Sciatic nerve (tissue), 2 donors: ENCODE measurements around the gene TSPAN5. TPM values are rescaled to one million over a fixed set of nuclear protein-coding genes. Genes with fewer than 3 reads are reported as not detected.
A peak's percentile ranks its signal among the peaks of the same experiment; 100 is the strongest.
"Not testable (repeated sequence)": the region's sequence is repeated elsewhere in the genome, so short reads cannot be mapped to it uniquely, and the experiment has no call there.

ENCODE experiments used
- ATAC-seq: fragments of 200-7000 bp; cut with Tn5 transposase; one replicate; pipeline ENCODE4 v1.9.1; 2020; ENCODE audit warnings: mild to moderate bottlenecking, moderate library complexity
- DNase-seq: peaks from one replicate; pipeline ENCODE4 v3.0.0-alpha.2; 2020; ENCODE audit warnings: low spot score
- intact Hi-C: fragments of 100-400 bp; cut with DNase I; formaldehyde crosslinking; loops from one replicate; pipeline ENCODE4 v1.14.2; 2022
- total RNA-seq: library from RNA; stranded (reverse); fragmentation: NEBNext Ultra II Directional; extraction: Animal tissue kit (Norgen Biotek cat#: 25700); gene quantifications from one replicate; pipeline ENCODE4 v1.2.1, GENCODE V29; 2021
- donor health status: DM: no; HTN: no; CAD: no.
- donor health status: DM: no; HTN: no; CAD: no.

Gene TSPAN5
- total RNA-seq, 1 donor from 2014 or later: 19.1 TPM

DNA sequence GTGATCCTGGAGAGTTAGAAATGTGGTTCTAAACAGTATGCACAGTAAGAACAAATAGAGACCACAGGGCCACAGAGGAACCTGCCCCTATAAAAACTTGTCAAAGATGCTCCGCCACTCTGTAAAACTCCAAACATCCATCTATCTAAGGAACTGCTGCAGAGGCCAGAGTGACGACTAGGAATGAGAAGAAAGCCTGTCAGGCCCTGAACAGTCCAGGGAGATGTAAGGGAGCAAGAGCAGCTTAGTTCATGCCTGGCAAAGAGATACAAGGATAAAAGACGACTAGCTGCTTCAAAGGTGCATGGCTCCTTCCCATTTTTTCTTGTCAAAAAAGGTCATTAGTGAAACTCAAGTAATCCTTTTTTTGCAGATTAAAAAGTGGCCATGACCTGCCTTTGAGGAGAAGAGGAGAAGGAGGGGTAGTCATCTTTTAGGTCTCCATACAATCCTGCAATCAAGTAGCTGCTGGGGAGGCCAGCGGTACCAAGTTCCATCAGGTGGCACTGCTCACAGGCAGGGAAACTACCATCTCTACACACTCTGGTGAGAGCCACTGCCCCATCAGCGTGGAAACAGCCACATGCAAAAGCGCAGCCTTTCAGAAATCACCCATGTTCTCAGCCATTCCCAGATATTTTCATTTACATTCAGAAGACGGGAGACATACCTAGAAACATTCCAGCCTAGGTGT is 162.1 kb downstream of the TSPAN5 start:
- ATAC-seq: no peak
- DNase-seq: no peak
- intact Hi-C loops: no loop called here

DNA sequence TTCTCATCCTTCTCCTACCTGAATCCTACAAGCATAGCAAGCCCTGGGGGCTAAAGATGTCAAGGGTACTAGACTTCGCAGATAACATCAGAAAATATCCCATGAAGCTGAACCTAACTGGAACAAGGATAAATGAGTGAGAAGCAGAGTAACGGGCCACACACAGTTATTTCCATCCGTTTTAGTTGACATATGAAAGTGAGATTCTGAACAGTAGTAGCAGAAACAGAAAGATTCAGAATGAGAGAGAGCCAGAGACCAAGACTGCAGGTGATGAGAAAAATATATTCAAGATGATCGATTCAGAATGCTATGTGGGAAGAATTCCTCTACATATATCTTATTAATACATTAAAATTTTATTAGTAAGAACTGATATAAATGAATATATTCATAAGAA is 165.1 kb downstream of the TSPAN5 start:
- intact Hi-C loops: no loop called here
- ATAC-seq: no peak
- DNase-seq: no peak

DNA sequence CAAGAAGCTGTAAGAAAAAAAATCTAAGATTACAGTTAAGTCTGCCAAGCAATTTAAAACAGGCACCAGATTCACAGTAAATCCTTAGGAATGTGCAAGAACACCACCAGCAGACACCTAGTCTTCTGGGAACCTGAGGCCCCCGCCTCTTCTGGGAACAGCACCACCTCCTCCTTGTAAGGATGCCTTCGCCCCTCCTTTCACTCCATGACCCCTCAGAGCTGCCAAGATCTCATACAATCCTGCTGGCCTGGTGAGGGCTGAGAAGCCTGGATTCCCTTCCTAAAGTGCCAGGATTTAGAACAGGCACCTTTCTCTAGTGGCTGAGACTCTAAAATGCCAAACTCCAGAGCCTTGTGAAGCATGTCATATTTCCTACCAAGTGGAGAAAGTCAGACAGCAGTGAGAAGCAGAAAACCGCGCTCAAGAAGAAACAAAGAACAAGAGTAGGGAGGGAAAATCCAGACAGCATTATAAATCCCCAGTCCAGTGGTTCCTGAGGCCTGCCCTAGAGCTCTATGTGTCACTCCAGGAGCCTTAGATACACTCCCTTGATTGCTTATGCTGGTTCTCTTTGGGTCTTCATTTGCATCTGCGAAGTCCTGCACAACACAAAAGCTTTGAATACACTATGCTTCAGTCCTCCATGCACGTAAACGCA is 166.4 kb downstream of the TSPAN5 start:
- ATAC-seq: no peak
- intact Hi-C loops: no loop called here
- DNase-seq: no peak

DNA sequence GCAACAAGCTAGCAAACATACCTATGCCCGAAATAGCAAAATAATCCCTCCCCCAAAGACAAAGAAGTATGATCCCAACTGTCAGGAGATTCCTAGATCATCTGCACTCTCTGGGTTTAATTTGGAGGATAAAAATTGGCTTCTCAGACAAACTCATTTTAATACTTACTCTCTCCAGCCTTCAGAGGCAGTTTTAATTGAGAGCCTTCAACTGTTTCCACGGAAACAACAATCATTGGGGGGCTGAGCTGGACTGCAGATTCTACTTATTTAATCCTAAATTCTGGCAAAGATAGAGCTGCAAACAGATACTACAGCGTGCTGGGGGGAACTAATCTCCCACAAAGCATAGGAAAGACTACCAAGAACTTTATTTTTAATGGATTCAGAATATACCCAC is 168.2 kb downstream of the TSPAN5 start:
- DNase-seq: no peak
- intact Hi-C loops: no loop called here
- no peak for ATAC-seq

DNA sequence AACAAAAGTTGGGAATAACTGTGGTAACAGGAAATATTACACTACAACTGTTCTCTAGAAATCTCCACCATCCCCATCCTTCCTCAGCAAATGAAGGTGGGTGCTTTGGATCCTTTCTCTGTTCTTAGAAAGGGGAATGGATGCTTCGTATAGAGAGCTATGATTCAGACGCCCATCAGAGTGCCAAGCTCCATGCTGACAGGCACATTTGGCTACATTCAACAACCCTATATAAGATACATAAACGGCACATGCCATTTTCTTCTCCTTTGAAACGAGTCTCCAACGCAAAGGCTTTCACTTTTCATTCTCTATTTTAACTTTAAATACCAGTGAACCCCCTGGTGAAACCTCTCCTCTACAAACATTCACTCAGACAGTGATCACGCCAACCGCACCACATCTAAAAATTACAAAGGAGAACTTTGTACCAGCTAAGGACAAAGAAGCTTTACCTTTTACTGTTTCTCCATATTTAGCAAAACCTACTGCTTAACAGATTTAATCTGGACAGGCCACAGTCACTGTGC is 172.5 kb downstream of the TSPAN5 start:
- DNase-seq (no peak), ATAC-seq (no peak)
- intact Hi-C loops: no loop called here

DNA sequence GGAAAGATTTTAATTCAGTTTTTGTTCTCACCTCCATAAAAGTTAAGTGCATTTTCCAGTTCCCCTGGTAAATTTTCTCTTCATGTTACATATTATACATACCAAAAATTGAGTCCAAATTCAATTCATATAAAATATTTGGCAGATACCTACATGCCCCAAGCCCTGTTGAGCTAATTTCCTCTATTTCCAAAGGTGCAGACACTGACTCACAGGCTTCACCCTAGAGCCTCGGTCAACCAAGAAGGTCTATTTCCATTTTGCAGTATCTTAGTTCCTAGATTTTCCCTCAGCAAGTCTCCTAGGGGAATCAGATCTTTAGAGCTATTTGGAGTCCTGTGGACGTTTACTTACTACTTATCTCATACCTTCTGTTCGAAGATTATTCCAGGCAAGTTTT is 174.4 kb downstream of the TSPAN5 start:
- no peak for ATAC-seq
- DNase-seq: no peak
- intact Hi-C loops: no loop called here

DNA sequence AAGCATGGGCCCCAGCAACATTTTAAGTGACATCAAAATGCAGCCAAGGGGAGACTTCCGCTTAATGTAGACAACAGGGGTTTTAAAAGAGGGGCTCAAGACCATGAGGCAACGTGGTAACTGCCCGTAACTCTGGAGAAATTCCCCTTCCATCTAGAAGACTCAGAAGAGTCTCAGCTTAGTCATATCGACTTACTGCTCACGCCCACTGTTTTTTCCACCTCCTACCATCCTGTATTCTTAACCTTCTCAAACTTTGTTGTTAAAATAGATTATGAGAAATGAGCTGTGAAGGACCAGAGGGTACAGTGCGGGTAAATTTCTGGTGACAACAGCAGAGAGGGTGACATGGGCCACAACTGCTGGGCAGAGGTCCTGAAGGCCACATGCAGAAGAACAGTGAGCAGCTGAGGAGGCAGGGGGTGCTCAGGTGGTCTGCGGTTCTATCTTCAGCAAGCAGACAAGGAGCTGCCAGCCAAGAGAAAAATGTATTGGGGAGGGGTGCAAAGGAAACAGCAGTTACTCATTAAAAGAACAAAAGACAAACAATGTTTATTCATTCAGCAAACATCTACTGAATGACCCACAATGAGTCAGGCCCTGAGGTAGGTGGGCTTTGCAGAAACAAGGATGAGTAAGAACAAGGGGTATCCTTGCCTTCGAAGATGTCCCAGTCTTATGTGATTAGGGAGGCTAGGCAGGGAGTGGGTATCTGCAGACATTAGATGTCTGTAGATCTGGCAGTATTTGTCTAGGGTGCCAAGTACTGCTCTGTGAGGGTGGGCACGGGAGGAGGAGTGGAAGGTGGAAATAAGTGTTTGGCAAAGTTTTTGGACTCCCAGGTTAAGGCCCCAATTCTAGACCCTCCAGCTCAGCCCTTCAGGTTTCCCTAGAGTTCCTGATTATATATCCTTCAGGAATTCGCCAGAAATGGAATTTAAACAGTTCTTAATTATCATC is 175.3 kb downstream of the TSPAN5 start:
- ATAC-seq (no peak), DNase-seq (no peak)
- intact Hi-C loops: no loop called here

DNA sequence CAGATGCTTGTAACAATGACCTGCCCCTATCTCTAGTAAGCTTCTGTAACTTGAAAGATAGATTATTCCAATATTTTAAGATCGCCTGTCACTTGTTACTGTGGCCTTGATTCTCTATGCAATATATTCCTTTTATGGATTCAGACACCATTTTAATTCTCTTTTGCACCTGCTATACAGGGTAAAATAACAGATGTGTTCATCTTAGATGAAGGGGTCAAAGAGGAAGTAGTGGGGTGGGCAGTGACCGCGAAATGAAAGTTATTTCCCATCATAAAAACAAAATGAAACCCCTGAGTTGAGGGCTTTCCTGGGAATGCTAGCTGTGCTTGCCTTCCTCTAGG is 175.9 kb downstream of the TSPAN5 start:
- ATAC-seq: no peak
- intact Hi-C loops: no loop called here

DNA sequence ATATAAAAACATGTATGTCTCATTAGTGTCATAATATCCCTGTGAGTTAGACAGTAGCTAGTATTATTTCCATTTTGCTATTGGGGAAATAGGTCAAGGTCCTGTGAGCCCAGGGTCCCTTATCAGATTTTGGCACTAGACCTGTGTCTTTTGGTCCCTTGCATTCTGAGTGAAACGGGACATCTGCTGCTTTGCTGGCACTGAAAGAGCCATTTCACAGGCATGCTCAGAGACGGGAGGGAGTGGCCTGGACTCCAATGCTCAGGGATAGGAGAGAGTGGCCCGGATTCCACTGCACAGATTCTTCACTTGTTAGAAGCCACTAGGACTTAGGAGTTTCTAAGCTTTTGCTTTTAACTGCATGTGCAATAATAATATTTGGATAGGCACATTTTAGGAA is 177.2 kb downstream of the TSPAN5 start:
- DNase-seq (no peak), ATAC-seq (no peak)
- intact Hi-C loops: no loop called here

More for the DNA sequence above, 175.9 kb downstream of the TSPAN5 start:
- DNase-seq: no peak

DNA sequence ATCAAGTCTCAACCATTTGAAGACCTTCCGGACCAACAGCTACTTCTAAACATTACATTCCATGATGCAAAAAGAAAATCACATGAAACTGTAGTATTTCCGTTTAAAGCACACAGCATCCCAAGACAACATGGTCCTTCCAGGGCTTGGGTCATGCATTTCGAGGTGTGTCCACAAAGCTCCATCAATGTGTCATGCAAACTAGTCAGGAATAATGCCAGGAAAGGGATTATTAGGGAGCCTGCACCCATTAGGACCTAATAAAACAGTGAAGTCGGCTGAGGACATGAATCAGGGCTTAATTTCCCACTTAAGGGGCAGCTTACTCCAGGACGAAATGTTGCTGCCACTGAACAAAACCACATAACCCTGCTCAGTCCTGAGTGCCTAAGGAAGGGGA is 177.9 kb downstream of the TSPAN5 start:
- DNase-seq (no peak), ATAC-seq (no peak)
- intact Hi-C loops: no loop called here

DNA sequence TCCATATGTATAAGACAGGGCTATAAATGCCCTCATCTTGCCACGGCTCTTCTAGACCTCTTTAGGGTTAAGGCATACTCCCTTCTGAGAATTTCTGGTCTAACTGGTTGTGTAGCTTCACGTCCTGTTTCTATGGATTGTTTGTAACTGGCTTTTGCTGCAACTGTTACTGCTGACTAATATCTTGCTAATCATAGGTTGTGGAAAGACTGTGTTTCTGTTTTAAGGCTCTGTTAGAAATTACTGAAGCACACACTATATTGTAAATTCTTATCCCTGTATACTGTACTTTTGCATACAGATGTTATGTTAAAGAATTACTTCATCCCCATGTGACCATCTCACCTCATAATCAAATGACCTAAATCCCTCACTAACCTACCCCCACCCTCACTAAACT is 178.8 kb downstream of the TSPAN5 start:
- intact Hi-C loops, DNase-seq, ATAC-seq: not testable (repeated sequence)

DNA sequence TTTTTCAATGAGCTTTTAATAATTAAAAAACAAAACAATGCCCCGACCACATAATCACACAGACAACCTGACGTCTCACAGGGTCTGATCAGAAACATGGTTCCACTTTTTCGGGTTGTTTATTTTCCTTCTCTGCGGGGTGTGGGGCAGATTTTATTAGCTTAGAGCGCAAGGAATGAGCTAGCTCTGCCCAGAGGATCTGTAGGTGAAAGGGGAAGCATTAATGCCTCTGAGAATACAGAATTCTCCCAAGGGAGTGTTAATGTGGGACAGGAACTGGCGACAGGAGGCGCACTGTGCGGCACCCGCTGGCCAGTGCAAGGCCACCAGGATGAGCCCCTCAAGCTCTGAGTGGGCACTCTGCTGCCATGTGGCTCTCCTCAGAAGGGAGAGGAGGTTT is 181.5 kb downstream of the TSPAN5 start:
- ATAC-seq: no peak
- no peak for DNase-seq
- intact Hi-C loops: no loop called here

DNA sequence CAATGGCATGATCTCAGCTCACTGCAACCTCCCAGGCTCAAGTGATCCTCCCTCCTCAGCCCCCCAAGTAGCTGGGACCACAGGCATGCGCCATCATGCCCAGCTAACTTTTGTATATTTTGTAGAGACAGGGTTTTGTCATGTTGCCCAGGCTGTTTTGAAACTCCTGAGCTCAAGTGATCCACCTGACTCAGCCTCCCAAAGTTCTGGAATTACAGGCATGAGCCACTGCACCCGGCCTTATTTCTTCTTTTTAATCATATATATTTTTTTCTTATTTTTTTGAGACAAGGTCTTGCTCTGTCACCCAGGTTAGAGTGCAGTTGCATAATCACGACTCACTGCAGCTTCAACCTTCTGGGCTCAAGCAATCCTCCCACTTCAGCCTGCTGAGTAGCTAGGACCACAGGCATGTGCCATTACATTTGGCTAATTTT is 184.0 kb downstream of the TSPAN5 start:
- DNase-seq: no peak
- intact Hi-C loops: no loop called here
- ATAC-seq: no peak

DNA sequence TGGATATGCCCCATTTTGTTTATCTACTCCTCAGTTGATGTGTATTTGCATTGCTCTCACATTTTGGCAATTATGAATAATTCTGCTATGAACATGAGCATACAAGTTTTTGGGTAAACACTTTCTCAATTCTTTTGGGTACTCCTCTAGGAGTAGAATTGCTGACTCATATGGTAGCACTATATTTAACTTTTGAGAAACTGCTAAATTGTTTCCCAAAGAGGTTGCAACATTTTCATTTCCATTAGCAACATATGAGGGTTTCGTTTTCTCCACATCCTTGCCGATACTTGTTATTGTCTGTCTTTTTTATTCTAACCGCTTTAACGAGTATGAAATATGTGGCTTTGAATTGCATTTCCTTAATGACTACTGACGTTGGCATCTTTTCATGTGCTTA is 185.4 kb downstream of the TSPAN5 start:
- ATAC-seq: no peak
- DNase-seq: no peak
- intact Hi-C loops: no loop called here

DNA sequence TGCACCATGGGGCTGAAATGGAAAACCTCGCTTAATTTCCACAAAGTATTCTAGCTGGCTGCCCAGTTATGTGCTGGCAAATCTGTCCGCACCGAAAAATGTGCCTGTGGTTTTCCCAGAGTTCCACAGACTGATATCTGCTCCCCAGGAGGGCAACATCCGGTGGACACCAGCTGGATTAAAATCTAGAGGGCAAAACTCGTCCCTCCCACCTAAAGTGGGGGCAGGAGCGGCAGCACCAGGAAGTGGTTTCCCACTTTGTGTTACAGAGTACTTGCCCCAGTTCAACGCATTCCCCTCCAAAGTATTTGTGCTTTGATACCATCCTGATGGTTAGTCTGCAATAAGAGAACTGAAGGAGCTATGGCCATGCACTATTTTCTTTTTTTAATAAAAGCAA is 187.6 kb downstream of the TSPAN5 start:
- no peak for DNase-seq
- intact Hi-C loops: no loop called here
- no peak for ATAC-seq

DNA sequence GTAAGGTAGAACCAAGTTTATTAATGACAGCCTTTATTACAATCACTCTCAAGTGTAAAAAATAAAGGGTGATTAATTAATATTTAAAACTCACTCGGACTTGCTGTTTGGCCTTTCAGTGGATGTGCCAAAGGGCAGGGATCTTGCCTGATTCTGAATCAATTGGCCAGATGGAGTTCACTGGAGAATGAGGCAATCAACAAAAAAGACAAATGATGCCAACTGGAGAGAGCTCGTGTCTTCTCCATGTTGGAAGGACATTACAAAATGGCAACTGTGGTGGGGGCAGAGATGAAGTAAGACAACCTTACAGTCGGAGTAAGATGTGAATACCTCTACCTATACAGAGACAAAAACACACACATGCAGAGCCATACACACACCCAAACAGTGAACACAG is 188.0 kb downstream of the TSPAN5 start:
- intact Hi-C loops: no loop called here
- ATAC-seq (no peak), DNase-seq (no peak)

DNA sequence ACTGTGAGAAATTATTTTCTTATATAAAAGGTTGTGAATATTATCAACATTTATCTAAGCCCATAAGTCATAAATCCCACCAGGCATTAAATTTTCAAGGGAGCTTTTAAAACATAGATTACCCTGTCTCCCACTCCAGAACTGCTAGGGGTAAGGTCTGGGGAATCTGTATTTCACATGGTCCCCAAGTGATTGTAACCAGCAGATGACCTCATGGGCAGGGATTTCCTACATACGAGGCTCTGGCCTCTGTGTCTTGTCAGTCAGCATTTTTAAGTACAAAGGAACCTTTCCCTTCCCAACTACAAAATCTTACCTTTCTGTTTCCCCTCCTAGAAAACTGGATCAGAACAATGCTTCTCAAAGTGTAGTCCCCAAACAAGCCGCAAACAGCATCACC is 188.6 kb downstream of the TSPAN5 start:
- intact Hi-C loops: loop anchor here (5.0 to 10.0 kb wide), 2 partner anchors 195 to 978 kb away; no protein-coding TSS in a partner anchor
- no peak for ATAC-seq

DNA sequence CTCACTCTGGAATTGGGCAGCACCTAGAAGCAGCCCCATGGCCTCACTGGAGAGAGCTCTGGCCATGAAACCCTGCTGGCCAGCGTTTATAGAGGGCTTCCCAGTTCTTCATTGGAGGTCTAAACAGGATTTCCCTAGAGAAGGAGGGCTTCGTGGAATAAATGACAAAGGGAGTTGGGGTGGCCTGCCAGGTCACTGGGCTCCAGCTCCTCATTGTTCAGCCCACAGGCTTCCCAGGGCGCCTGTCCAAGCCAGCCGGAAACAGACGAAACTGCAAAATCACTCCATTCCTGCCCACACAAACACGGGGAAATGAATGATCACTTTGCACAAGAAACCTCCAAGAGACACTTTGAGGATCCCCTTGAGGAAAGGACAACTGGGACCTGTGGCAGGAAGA is 189.7 kb downstream of the TSPAN5 start:
- intact Hi-C loops: loop anchor here (5.0 to 10.0 kb wide), 2 partner anchors 196 to 979 kb away; no protein-coding TSS in a partner anchor
- ATAC-seq (peak; percentile 50), DNase-seq (peak; percentile 65)

More for the DNA sequence above, 188.6 kb downstream of the TSPAN5 start:
- DNase-seq: no peak

DNA sequence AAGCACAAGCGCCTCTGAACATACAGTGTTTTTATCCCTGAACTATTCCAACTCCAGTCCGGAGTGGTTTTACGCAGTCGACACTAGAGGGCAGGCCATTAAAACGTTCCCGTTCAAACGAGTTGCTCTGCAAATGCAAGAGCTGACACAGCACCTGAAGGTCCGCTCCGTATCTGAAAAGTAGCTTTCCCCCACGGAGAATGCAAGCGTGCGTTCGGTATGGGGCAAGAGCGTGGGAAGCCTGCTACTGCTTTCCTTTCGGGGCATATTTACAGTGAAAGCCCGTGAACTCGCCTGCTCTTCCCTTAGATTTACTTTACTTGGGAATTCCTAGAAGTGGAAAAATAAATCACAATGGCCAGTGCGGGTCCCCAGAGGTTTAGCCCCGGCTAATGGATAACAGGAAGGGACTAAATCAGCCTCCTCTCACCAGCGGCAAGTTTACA is 190.8 kb downstream of the TSPAN5 start:
- DNase-seq: peak; percentile 82
- ATAC-seq: peak; percentile 93
- intact Hi-C loops: loop anchor here (5.0 to 10.0 kb wide), 2 partner anchors 197 to 980 kb away; no protein-coding TSS in a partner anchor
